Stimulated activated effector memory CD8-positive, alpha-beta T cell treated with anti-CD3 and anti-CD28 coated beads, Interleukin-12 subunit alpha, Interleukin-12 subunit beta, amount 100 ng/mL, for 72 hours (primary cell): ENCODE measurements around the gene ARAP2.

Source experiments
- ATAC-seq: fragments of 150-1000 bp; cut with Tn5 transposase; 2 replicates; pipeline ENCODE4 v1.10.0; 2021
- DNase-seq, 2 donors: peaks; one replicate each; pipeline ENCODE4 v3.0.0; 2021 to 2022; ENCODE audit warnings: low spot score in 2 of 2
- H3K27ac Mint-ChIP-seq: one replicate; pipeline ENCODE4 v1.8.0; 2022; ENCODE audit warnings: mild to moderate bottlenecking, mixed read lengths
- H3K36me3 Mint-ChIP-seq: one replicate; pipeline ENCODE4 v1.8.0; 2022; ENCODE audit warnings: mild to moderate bottlenecking, mixed read lengths
- H3K4me1 Mint-ChIP-seq: one replicate; pipeline ENCODE4 v1.8.0; 2022; ENCODE audit warnings: mixed read lengths
- H3K4me3 Mint-ChIP-seq: one replicate; pipeline ENCODE4 v1.8.0; 2022; ENCODE audit warnings: mild to moderate bottlenecking, mixed read lengths
- H3K9me3 Mint-ChIP-seq: one replicate; pipeline ENCODE4 v1.8.0; 2022; ENCODE audit warnings: mixed read lengths

ARAP2 gene

GRCh38 chr4:36211084-36211483 is 33.2 kb downstream of the ARAP2 start:
- H3K36me3 Mint-ChIP-seq = peaks cover 96% of the 10 kb centered on the region
- H3K27ac Mint-ChIP-seq = peak overlapping the region; percentile 92
- ATAC-seq = no peak
- no peaks in the 10 kb centered on the region for H3K9me3 Mint-ChIP-seq
- H3K4me1 Mint-ChIP-seq = peaks cover 45% of the 10 kb centered on the region
- no peak overlapping the region for H3K4me3 Mint-ChIP-seq
- no peak for DNase-seq

GRCh38 chr4:36209941-36210649 is 34.2 kb downstream of the ARAP2 start:
- H3K36me3 Mint-ChIP-seq = peaks cover 96% of the 10 kb centered on the region
- ATAC-seq = peak; percentile 92
- H3K4me1 Mint-ChIP-seq = peaks cover 47% of the 10 kb centered on the region
- peak in 1 of 2 donors; percentile 58 for DNase-seq
- peak overlapping the region; percentile 92 for H3K27ac Mint-ChIP-seq
- H3K4me3 Mint-ChIP-seq = peak overlapping the region; percentile 51
- H3K9me3 Mint-ChIP-seq = no peaks in the 10 kb centered on the region

- Mint-ChIP-seq H3K27ac (peak overlapping the region; percentile 92), H3K4me3 (peak overlapping the region; percentile 51), H3K36me3 (peaks cover 98% of the 10 kb centered on the region), H3K4me1 (peaks cover 45% of the 10 kb centered on the region), H3K9me3 (no peaks in the 10 kb centered on the region)
- DNase-seq = peak in 1 of 2 donors; percentile 69
- peak; percentile 87 for ATAC-seq
Observed at GRCh38 chr4:36208893-36209473, 35.3 kb downstream of the ARAP2 start.

GRCh38 chr4:36207831-36208520 is 36.3 kb downstream of the ARAP2 start:
- Mint-ChIP-seq H3K36me3 (peaks cover 98% of the 10 kb centered on the region), H3K4me3 (peak overlapping the region; percentile 51), H3K4me1 (peaks cover 51% of the 10 kb centered on the region), H3K27ac (peak overlapping the region; percentile 92), H3K9me3 (no peaks in the 10 kb centered on the region)
- DNase-seq (no peak), ATAC-seq (no peak)

GRCh38 chr4:36207367-36207766 is 36.9 kb downstream of the ARAP2 start:
- DNase-seq (no peak), ATAC-seq (no peak)
- Mint-ChIP-seq H3K27ac (peak overlapping the region; percentile 92), H3K9me3 (no peaks in the 10 kb centered on the region), H3K4me1 (peaks cover 51% of the 10 kb centered on the region), H3K36me3 (peaks cover 96% of the 10 kb centered on the region), H3K4me3 (peak overlapping the region; percentile 51)

GRCh38 chr4:36206603-36207311 is 37.6 kb downstream of the ARAP2 start:
- ATAC-seq = no peak
- Mint-ChIP-seq H3K27ac (no peak overlapping the region), H3K4me1 (peaks cover 51% of the 10 kb centered on the region), H3K36me3 (peaks cover 94% of the 10 kb centered on the region), H3K4me3 (no peak overlapping the region), H3K9me3 (no peaks in the 10 kb centered on the region)
- no peak for DNase-seq

- no peak overlapping the region for H3K27ac Mint-ChIP-seq
- no peak for DNase-seq
- no peak for ATAC-seq
- H3K36me3 Mint-ChIP-seq = peaks cover 87% of the 10 kb centered on the region
- H3K4me3 Mint-ChIP-seq = no peak overlapping the region
- H3K4me1 Mint-ChIP-seq = peaks cover 48% of the 10 kb centered on the region
- H3K9me3 Mint-ChIP-seq = no peaks in the 10 kb centered on the region
Observed at GRCh38 chr4:36206012-36206411, 38.3 kb downstream of the ARAP2 start.

- peaks cover 38% of the 10 kb centered on the region for H3K4me1 Mint-ChIP-seq
- peaks cover 45% of the 10 kb centered on the region for H3K36me3 Mint-ChIP-seq
- no peak for ATAC-seq
- DNase-seq = no peak
- no peaks in the 10 kb centered on the region for H3K9me3 Mint-ChIP-seq
- no peak overlapping the region for H3K27ac Mint-ChIP-seq
- H3K4me3 Mint-ChIP-seq = no peak overlapping the region
Observed at GRCh38 chr4:36198861-36199260, 45.5 kb downstream of the ARAP2 start.

GRCh38 chr4:36198068-36198808 is 46.1 kb downstream of the ARAP2 start:
- ATAC-seq (peak; percentile 42), DNase-seq (no peak)
- Mint-ChIP-seq H3K36me3 (peaks cover 38% of the 10 kb centered on the region), H3K4me1 (peaks cover 32% of the 10 kb centered on the region), H3K9me3 (no peaks in the 10 kb centered on the region), H3K4me3 (no peak overlapping the region), H3K27ac (no peak overlapping the region)

GRCh38 chr4:36197501-36197900 is 46.8 kb downstream of the ARAP2 start:
- Mint-ChIP-seq H3K36me3 (peaks cover 33% of the 10 kb centered on the region), H3K4me1 (peaks cover 32% of the 10 kb centered on the region), H3K9me3 (no peaks in the 10 kb centered on the region), H3K27ac (no peak overlapping the region), H3K4me3 (no peak overlapping the region)
- ATAC-seq (no peak), DNase-seq (no peak)

- no peaks in the 10 kb centered on the region for H3K9me3 Mint-ChIP-seq
- peaks cover 38% of the 10 kb centered on the region for H3K4me1 Mint-ChIP-seq
- DNase-seq = no peak
- peaks cover 37% of the 10 kb centered on the region for H3K36me3 Mint-ChIP-seq
- no peak for ATAC-seq
- H3K27ac Mint-ChIP-seq = peak overlapping the region; percentile 21
- no peak overlapping the region for H3K4me3 Mint-ChIP-seq
Observed at GRCh38 chr4:36196145-36196913, 48.0 kb downstream of the ARAP2 start.

GRCh38 chr4:36192922-36193321 is 51.4 kb downstream of the ARAP2 start:
- Mint-ChIP-seq H3K9me3 (no peaks in the 10 kb centered on the region), H3K27ac (no peak overlapping the region), H3K4me3 (peak overlapping the region; percentile 17), H3K36me3 (peaks cover 21% of the 10 kb centered on the region), H3K4me1 (peaks cover 66% of the 10 kb centered on the region)
- DNase-seq (no peak), ATAC-seq (peak; percentile 72)

- Mint-ChIP-seq H3K27ac (peak overlapping the region; percentile 50), H3K9me3 (no peaks in the 10 kb centered on the region), H3K4me1 (peaks cover 36% of the 10 kb centered on the region), H3K36me3 (peaks cover 49% of the 10 kb centered on the region), H3K4me3 (peak overlapping the region; percentile 39)
- DNase-seq (no peak), ATAC-seq (peak; percentile 96)
Observed at GRCh38 chr4:36189511-36190226, 54.6 kb downstream of the ARAP2 start.
